CD4-positive, alpha-beta T cell treated with Interleukin-17A for 1 hour (primary cell): ENCODE measurements around the gene C16orf92.
"Not testable (repeated sequence)": the region's sequence is repeated elsewhere in the genome, so short reads cannot be mapped to it uniquely, and the experiment has no call there.

Source experiments
- DNase-seq: peaks from one replicate; pipeline ENCODE4 v3.0.0-alpha.2; 2020

Gene C16orf92

DNA sequence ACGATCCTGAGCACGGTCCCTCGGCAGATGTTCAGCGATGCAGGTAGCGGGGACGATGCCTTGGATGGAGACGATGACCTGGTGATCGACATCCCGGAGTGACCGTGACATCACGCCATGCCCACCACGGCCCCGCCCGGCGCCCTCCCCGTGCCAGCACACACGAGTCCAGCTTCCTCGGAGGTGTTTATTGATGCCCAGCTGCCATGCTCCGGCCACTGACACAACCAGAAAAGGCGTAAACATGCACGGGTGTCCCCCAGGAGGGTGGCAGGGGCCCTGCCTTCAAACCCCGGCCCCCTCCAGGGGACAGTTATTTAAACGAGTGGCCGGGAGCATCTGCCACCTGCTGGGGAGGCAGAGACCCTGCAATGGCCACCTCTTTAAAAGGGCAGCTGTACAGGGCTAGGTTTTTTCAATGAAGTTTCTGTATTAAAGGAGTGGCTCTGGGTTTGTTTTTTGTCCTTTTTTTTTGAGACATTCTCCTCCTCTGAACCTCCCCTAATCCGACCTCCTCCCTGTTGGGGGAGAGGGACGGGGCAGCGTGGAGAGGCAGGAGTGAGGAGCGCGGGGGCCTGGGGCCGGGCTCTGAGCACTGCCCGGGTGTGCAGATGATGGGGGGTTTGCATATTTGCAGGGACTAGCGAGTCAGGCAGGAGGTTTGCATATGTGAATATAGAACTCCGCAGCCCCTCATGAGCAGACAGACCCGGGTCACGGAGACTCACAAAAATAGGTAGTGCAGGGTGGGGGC is 17.5 kb upstream of the C16orf92 start:
- DNase-seq, result peak; percentile 59

DNA sequence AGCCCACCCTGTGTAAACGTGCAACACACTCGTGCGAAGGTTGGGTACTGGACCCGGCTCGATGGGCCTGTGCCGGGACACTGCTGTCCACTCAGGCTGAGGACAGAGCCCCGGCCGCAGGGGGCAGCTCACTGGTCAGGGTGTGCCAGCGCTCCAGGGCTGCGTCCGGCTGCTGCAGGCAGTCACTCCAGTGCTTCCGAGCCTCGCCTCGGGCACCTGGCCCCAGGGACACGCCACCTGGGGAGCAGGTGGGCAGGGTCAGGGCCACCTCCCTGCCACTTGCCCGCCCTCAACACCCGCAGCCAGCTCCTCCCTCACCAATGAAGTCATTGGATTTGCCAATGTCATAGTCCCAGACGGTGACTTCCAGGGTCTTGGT is 16.9 kb upstream of the C16orf92 start:
- no peak for DNase-seq

DNA sequence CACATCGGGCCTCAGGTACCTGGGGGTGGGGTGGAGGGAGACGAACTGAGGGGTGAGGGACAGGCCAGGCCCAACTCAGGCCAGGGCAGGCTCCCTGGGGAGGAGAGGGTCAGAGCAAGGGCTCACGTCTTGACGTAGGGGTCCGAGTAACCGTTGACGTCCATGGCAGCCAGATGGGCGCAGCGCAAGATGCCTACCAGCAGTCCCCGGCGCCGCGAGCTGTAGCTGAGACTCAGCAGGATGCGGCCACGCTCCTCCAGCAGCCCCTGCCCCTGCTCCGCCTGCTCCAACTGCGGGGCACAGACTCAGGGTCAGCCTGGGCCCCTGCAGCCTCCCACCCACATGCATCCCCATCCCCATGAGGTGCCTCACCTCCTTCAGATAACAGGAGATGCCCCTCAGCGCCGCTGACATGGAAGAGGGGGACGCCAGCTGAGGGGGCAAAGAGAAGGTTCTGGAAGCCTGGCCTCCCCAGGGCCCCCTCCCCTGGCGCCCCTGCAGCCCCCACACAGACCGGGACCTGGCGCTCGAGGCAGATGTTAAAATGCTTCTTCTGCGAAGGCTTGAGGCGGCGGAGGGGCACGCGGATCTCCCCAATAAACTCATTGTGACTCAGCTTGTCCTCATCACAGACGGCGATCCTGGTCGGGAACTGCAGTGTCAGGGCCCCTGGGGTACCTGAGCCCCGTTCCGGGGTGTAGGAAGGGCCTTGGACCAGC is 16.2 kb upstream of the C16orf92 start:
- no peak for DNase-seq

DNA sequence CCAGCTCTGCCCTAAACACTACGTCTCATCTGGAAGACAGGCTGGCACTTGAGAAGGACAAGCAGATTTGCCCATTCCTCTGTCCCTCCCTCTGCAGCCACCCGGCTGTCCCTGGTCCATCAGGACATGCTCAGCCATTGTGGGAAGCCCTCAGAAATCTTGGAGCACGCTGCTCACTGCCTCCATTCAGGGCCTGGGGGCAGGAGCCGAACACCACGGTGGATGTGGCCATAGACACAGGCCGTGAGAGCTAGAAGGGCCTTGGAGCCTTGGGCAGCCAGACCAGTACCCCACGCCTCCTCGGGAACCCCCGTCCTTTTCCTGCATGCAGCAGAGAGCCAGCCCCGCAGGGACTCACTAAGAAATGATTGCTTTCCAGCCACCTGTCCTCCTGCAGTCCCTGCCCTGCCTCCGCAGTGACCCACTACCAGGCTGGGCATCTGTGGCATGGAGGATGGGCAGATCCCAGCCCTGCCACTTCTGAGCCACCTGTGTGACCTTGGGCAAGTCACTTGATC is 15.6 kb upstream of the C16orf92 start:
- DNase-seq, result no peak

DNA sequence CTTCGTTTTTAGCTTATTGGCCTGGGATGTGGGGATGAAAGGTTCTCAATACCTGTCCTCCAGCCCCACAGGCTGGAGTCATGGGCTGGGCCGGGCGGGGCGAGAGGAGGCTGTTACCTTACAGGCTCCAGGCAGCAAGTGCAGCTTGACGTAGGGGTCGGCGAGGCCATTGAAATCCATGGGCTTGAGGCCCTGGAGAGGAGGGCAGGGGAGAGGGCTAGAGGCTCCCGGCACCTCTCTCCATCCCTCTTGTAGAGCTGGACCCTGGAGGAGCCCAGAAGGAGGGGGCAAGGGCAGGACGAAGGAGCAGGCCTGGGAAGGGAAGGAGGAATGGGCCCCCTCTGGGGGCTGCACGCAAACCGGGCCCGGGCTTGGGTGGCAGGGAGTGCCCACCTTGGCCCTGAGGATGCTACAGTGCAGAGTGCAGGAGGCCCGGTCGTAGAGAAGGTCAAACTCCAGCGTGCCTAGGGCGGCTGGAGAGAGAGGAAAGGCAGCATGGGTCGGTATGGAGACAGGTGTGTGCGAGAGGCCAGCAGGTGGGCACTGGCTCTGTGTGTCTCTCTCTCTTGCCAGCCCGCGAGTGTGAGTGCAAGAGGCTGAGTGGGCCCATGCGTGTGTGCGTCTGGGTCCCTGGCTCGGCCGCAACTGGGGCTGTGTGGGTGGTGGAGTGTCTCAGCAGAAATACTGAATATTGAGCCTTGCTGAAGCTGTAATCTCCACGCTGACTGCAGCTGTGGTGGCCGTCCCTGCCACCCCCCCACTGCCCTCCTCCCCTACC is 13.7 kb upstream of the C16orf92 start:
- no peak for DNase-seq

DNA sequence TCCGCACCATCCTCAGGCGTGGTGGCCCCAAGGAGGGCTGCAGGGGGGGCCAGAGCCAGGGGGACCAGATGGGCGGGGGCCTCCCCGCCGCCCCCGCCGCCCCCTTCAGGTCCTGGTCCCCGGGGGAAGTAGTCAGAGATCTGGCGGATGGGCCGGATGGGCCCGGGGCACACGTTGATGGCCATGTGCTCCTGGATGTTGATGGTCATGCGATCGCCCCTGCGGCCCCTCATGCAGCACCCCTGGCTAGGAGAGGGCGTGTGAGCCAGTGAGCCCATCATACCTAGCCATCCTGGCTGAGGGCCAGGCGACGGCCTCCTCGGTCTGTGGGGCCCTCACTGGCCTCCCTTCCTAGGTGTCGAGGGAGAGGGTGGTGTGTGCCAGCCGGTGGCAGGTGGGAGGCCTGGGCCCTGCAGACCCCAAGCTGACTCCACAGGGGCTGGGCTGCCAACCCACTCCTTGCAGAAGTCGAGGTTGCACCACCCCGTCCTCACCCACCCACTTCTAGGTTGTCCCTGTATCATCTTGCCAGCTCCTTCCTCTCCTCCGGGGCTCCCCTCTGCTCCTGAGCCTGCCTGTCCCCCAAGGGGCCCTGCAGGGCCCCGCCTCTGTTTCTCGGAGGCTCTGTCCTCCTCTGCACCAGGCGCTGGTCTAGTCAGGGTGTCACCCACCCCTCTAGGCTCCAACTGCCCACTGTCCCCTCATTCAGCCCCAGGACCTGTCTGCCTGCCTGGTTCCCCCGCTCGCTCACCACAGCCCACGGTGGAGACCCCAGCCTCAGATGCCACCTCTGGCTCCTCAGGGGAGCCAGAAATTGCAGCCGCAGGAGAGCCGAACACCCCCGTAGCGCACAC is 12.8 kb upstream of the C16orf92 start:
- DNase-seq, result no peak

DNA sequence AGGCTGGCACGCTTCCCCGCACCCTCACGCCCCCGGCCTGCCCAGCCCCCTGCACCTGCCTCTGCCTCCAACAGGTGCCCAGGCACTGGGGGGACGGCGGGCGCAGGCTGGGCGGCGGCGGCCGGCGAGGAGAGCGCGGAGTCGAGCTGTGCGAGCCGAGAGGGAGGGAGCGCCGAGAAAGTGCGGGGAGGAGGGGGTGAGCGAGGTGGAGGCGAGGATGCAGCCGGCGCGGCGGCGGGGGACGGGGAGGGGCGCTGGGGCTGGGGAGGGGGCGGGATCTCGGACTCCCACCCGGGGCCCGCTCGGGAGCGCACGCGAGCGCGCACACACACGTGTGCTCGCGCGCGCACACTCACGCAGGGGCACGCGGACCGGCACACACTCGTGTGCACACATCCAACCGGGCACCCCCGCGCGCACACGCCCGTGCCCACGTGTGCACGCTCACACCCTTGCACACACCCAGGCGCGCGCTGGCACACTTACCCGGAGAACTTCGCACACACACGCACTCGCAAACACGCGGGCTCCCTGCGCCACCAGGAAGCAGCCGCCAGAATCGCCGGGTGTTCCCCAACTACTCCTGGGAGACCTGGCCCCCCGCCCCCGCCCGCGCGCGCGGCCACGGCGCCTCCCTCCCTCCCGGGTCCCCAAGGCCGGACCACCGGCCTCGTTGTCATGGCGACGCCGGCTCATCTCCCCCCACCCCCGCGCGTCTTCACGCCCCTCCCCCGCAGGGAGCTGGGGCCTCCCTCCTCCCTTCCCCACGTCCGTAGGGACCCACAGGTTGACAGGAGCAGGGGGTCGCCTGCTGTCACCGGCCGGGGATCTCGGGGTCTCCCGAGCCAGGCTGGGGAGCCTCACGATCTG is 11.9 kb upstream of the C16orf92 start, which contains the start of gene DOC2A:
DOC2A (minus strand) TSS at position 184 of the 870 bp plus-strand sequence. CDS start 805 bp downstream, outside the sequence.
- DNase-seq, result peak; percentile 24

DNA sequence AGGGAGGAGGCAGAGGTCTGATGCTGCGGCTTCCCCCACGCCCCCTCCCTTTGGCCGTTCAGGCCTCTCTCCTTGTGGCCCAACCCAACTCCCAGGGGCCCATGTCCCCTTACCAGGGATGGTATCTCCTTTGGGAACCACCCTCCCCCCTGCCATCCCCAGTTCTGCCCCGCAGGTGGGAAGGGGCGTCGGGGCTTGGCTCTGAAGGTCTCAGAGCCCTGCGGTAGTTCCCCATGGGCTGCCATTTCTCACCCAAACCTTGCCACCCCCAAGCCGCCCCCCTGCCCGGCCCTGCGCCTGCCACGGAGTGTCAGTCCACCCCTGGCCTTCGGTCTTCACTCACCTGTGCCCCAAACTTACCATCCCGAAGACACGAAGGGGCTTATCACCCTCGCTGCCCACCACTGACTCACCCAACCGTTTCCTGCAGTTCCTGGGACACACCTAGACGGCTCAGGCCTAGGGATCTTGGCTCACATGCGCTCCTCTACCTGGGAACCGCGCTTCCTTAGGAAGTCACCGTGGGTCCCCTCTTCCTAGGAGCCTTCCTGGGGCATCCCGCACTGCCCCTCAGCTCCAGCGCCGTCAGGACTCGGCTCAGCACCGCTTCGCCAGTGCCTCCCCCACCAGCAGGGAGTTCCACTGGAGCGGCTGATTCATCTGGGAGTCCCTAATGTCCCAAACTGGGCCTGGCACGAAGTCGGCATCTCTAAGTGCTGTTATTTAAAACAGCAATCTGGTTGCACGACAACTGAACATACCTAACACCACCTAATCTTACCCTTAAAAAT is 11.1 kb upstream of the C16orf92 start:
- DNase-seq, result no peak

DNA sequence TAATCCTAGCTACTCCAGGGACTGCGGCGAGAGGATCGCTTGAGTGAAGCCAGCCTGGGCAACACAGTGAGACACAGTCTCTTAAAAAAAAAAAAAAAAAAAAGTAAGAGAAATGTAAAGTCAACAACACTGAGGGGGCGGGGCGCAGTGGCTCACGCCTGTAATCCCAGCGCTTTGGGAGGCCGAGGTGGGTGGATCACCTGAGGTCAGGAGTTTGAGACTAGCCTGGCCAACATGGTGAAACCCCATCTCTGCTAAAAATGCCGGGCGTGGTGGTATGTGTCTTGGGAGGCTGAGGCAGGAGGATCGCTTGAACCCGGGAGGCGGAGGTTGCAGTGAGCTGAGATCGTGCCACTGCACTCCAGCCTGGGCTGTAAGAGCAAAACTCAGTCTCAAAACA is 10.4 kb upstream of the C16orf92 start:
- not testable (repeated sequence) for DNase-seq

DNA sequence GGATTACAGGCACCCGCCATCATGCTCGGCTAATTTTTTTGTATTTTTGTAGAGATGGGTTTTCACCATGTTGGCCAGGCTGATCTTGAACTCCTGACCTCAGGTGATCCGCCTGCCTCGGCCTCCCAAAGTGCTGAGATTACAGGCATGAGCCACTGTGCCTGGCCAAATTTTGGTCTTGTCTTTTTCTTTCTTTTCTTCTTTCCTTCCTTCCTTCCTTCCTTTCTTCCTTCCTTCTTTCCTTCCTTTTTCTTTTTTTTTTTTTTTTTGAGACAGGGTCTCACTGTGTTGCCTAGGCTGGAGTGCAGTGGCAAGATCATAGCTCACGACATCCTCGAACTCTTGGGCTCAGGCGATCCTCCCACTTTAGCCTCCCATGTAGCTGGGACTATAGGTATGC is 7.5 kb upstream of the C16orf92 start:
- DNase-seq, result not testable (repeated sequence)

DNA sequence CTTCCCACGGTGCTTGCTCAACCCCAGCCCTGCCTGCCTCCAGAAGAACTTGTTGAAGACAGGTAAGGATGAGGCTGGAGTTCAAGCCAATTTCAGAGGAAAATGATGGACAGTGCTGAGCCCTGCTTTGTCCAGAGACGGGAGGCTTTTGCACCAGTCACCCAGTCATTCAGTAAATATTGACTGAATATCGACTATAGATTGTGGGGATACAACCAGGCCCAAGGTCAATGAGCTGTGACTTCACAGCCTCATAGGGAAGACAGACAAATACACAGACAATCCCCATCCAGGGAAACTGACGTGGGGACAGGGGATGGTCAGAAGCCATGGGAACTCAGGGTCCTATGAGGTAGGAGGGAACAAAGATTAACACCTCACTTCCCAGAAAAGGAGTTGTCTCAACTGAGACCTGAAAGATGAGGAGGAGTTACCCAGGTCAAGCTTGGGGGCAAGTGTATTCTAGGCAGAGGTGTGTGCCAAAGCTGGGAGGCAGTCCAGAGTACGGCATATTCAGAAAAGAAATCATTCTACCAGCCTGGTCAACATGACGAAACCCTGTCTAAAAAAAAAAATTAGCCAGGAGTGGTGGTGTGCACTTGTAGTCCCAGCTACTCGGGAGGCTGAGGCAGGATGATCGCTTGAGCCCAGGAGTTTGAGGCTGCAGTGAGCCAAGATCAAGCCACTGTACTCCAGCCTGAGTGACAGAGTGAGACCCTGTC is 6.3 kb upstream of the C16orf92 start:
- DNase-seq, result no peak

DNA sequence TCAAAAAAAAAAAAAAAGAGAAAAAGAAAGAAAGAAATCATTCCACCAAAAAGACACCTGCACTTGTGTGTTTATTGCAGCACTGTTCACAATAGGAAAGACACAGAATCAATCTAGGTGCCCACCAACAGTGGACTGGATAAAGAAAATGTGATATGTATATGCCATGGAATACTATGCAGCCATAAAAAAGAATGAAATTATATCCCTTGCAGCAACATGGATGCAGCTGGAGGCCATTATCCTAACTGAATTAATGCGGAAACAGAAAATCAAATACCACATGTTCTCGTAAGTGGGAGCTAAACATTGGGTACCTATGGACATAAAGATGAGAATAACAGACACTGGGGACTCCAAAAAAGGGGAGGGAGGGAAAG is 5.7 kb upstream of the C16orf92 start:
- no peak for DNase-seq

DNA sequence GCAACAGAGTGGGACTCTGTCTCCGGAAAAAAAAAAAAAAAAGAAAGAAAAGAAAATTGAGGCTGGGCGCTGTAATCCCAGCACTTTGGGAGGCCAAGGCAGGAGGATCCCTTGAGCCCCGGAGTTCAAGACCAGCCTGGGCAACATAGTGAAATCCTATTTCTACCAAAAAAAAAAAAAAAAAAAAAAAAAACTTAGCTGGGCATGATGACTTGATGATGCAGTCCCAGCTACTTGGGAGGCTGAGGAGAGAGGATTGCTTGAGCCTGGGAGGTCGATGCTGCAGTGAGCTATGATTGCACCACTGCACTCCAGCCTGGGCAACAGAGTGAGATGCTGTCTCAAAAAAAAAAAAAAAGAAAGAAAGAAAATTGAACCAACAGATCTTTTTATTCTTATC is 5.1 kb upstream of the C16orf92 start:
- not testable (repeated sequence) for DNase-seq

DNA sequence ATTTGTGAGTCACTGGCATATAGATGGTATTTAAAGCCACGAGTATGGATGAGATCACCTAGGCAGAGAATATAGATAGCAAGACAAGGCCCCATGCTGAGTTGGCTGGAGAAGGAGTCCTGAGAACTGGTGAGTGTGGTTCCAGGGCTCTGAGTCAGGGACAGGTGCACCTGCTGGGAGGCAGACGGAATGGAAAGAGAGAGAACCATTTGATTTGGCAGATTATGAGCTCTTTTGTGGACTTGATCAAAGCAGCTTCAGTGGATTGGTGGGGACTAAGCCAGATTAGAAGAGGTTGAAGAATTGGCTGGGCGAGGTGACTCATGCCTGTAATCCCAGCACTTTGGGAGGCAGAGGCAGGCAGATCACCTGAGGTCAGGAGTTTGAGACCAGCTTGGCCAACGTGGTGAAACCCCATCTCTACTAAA is 4.3 kb upstream of the C16orf92 start:
- DNase-seq, result no peak

DNA sequence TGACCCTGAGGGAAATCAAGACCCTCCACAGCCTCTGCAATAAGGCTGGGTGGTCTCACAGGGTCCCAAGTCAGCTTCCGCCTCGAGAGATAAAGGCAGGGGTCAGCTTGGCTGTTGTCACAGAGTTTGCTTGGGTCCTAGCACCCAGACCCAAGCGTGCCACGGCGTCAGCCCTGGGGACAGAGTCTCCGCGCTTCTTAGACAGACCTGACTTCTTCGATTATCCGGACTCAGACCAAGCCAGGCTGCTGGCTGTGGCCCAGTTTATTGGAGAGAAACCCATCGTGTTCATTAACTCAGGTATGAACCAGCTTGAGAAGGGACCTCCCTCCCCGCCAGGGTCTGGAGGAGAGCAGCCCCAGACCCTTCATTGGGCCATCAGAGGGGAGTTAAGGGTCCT is 588 bp downstream of the C16orf92 start:
- DNase-seq, result no peak

DNA sequence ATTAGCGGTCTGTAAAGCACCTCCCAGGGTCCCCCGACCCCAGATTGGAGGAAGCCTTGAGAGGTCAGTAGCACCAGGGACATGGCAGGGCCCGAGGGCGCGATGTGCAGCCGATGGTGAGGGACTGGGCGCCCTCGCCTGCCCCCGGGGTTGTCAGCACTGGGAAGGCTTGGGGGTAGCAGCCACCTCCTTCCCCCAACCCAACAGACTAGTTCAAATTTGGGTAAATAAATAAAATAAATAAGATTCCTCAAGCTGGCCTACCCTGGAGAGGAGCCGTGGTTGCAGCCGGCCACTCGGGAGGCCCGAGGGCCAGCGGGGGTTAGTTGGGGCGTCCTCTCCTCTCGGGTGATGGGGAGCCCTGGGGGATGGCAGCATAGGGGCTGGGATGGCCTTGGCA is 1.5 kb downstream of the C16orf92 start:
- DNase-seq, result no peak

DNA sequence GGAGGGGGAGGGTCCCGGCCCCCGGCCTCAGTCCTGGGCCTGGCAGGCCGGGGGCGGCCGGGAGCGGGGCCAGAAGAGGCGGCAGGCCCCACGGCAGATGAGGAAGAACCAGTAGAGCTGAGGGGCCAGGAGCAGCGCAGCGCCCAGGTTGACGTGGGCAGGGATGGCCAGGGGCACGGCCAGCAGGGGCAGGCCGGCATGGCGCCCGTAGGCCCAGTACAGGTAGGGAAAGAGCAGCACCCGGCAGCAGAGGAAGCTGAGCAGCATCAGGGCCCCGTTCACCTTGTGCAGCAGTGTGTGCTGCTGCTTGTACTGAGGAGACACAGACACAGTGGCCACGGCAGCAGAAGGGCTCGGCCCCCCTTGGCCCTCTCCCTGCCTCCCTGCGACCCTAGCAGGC is 2.2 kb downstream of the C16orf92 start:
- DNase-seq, result no peak

DNA sequence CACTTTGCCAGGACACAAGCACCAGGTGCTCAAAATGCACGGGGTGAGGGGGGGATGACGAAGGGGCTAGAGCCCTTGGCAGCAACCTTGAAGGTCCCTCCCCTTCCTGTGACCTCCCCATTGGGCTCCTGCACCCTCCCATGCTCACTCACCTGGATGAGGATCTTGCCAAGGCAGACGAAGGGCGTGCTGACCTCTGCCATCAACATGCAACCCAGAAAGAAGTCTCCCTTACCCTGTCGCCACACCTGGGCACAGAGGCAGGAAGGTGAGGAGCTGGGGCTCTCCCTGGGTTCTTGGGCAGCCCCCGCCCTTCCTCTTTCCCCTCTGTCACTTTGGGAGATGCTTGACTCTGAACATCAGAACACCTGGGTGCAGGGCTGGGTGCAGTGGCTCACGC is 2.6 kb downstream of the C16orf92 start:
- DNase-seq, result no peak

DNA sequence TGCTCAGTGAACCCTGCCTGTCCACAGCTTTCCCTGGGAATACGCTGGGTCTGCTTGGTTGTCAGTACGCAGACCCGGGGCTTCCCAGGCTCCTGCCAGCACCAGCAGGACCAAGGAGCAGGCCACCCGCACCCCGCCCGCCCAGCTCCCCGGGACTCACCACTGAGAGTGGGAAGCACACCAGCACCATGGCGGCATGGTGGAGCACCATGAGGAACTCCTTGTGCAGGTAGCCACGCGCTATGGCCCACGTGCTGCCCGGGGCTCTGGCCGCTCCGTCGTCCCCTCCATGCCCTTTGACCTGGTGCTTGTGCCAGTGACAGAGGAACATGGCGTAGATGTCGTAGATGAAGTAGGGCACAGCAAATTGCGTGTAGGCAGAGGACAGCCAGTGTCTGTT is 3.5 kb downstream of the C16orf92 start:
- no peak for DNase-seq
